Keratinocyte (primary cell): Measurements from ENCODE around the gene STK16. TPM values are rescaled to one million over a fixed set of nuclear protein-coding genes. Genes with fewer than 3 reads are reported as not detected.

Source experiments
- DNase-seq: peaks from one replicate; pipeline ENCODE4 v3.0.0-alpha.2; 2011; ENCODE audit warnings: low read depth, missing footprints, low spot score
- FAIRE-seq: peaks from 2 replicates; lab custom pipeline; 2011; peaks lifted over from hg19 to GRCh38; lab: Jason Lieb, UNC
- H2AFZ ChIP-seq: 2 replicates; pipeline ENCODE4 v1.6.0; 2012; ENCODE audit warnings: low read length, control low read depth, inconsistent platforms; ENCODE audit not compliant: control insufficient read depth
- H3K27ac ChIP-seq: 2 replicates; pipeline ENCODE4 v1.5.1; 2011; ENCODE audit warnings: low read length; ENCODE audit not compliant: control insufficient read depth, insufficient read depth
- H3K27me3 ChIP-seq: 3 replicates; pipeline ENCODE4 v1.6.0; 2011; ENCODE audit warnings: low read length; ENCODE audit not compliant: control insufficient read depth, insufficient read depth; ENCODE audit errors: extremely low read depth
- H3K36me3 ChIP-seq, 2 experiments: 2 replicates in 1 of 2; 3 replicates in 1 of 2; pipeline ENCODE4 v1.5.1; 2011; ENCODE audit warnings: low read length in 2 of 2, mild to moderate bottlenecking in 1 of 2; ENCODE audit not compliant: control insufficient read depth in 2 of 2, insufficient read depth in 2 of 2; ENCODE audit errors: extremely low read depth in 1 of 2
- H3K4me1 ChIP-seq: 3 replicates; pipeline ENCODE4 v1.5.1; 2011; ENCODE audit warnings: low read length; ENCODE audit not compliant: control insufficient read depth, insufficient read depth; ENCODE audit errors: extremely low read depth
- H3K4me2 ChIP-seq: 3 replicates; pipeline ENCODE4 v1.6.0; 2011; ENCODE audit warnings: low read depth, low read length; ENCODE audit not compliant: control insufficient read depth, insufficient read depth; ENCODE audit errors: extremely low read depth
- H3K4me3 ChIP-seq, 3 experiments: fragments of 200-600 bp in 1 of 3; sonication (generic) in 1 of 3; 2 replicates in 2 of 3; 3 replicates in 1 of 3; pipeline ENCODE4 v1.5.1; 2011 to 2016; ENCODE audit warnings: low read length in 3 of 3, mild to moderate bottlenecking in 3 of 3, control low read depth in 2 of 3, inconsistent platforms in 1 of 3, low read depth in 1 of 3, mixed read lengths in 1 of 3, mixed run types in 1 of 3, moderate library complexity in 1 of 3; ENCODE audit not compliant: control insufficient read depth in 2 of 3, insufficient read depth in 2 of 3; ENCODE audit errors: extremely low read depth in 1 of 3
- H3K79me2 ChIP-seq: 2 replicates; pipeline ENCODE4 v1.6.0; 2012; ENCODE audit warnings: low read length; ENCODE audit not compliant: control insufficient read depth, insufficient read depth
- H3K9ac ChIP-seq: 3 replicates; pipeline ENCODE4 v1.6.0; 2011; ENCODE audit warnings: low read length; ENCODE audit not compliant: control insufficient read depth, insufficient read depth; ENCODE audit errors: extremely low read depth
- H3K9me1 ChIP-seq: 3 replicates; pipeline ENCODE4 v1.6.0; 2011; ENCODE audit warnings: low read length; ENCODE audit not compliant: control insufficient read depth, insufficient read depth; ENCODE audit errors: extremely low read depth
- H3K9me3 ChIP-seq: 2 replicates; pipeline ENCODE4 v1.5.1; 2012; ENCODE audit warnings: low read depth, low read length; ENCODE audit not compliant: control insufficient read depth
- H4K20me1 ChIP-seq: 3 replicates; pipeline ENCODE4 v1.6.0; 2011; ENCODE audit warnings: low read length; ENCODE audit not compliant: control insufficient read depth, insufficient read depth; ENCODE audit errors: extremely low read depth
- EZH2 ChIP-seq: IDR thresholded peaks from one replicate; pipeline ENCODE4 v1.6.1; 2012; ENCODE audit warnings: inconsistent platforms, mild to moderate bottlenecking, low read length, moderate library complexity
- dilution Hi-C: fragments of 300-500 bp; cut with MboI; formaldehyde crosslinking; loops from one replicate; pipeline ENCODE4 v1.7.0; 2020; ENCODE audit warnings: low sequenced_read_pairs; ENCODE audit not compliant: extremely low pct_ligation_motif_present
- polyA plus RNA-seq, 5 experiments: library from polyadenylated mRNA; depleted of rRNA in 3 of 5; stranded (reverse) in 3 of 5; stranded (forward) in 1 of 5; unstranded in 1 of 5; fragments of >200 nt; gene quantifications; 1 replicate in 1 of 5; 2 replicates in 3 of 5; 3 replicates in 1 of 5; pipeline versions ENCODE4 v1.2.1 to v1.2.3, GENCODE V29; 2011 to 2012; ENCODE audit warnings: missing spikeins in 2 of 5, low read depth in 1 of 5, low replicate concordance in 1 of 5
- TF ChIP-seq, protein P1 (sequence below), 3 experiments: IDR thresholded peaks in 1 of 3; conservative IDR thresholded peaks in 1 of 3; optimal IDR thresholded peaks in 1 of 3; 2 replicates in 2 of 3; 3 replicates in 1 of 3; pipeline versions ENCODE3 to v1.5.1; 2011; ENCODE audit warnings: low read length in 3 of 3, mild to moderate bottlenecking in 3 of 3, moderate library complexity in 2 of 3, control low read depth in 1 of 3, inconsistent platforms in 1 of 3; ENCODE audit not compliant: insufficient read depth in 2 of 3; ENCODE audit errors: extremely low read depth in 1 of 3

STK16 gene
- polyA plus RNA-seq, 1 donor (not counting 4 experiments of a cell fraction or from before 2014, with no cell fraction given), result 35.8 TPM

DNA sequence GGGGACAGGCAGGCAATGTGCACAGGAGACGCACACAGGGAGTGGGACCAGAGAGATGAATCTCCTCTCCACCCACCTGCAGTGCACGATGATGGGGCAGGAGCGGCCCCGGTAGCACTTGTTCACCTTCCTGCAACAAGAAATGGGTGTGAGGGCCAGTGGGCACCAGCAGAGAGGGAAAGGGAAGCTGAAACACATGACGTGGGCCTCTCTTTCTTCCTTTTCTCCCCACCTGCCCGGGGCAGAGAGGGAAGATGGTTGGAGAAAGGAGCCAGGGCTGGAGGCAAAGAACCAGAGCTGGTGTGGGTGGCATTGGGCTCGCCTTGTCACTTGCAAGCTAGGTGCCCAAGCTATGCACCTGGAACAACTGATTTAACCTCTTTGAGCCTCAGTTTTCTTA lies 46.1 kb downstream of the STK16 start:
- H3K4me3 ChIP-seq, result no peak overlapping the region
- H3K27me3 ChIP-seq, result no peaks in the 10 kb centered on the region
- DNase-seq, result no peak
- H3K4me1 ChIP-seq, result peaks cover 22% of the 10 kb centered on the region
- H3K9me1 ChIP-seq, result no peaks in the 10 kb centered on the region
- TF ChIP-seq EZH2, result no peak
- TF ChIP-seq, protein P1, sequence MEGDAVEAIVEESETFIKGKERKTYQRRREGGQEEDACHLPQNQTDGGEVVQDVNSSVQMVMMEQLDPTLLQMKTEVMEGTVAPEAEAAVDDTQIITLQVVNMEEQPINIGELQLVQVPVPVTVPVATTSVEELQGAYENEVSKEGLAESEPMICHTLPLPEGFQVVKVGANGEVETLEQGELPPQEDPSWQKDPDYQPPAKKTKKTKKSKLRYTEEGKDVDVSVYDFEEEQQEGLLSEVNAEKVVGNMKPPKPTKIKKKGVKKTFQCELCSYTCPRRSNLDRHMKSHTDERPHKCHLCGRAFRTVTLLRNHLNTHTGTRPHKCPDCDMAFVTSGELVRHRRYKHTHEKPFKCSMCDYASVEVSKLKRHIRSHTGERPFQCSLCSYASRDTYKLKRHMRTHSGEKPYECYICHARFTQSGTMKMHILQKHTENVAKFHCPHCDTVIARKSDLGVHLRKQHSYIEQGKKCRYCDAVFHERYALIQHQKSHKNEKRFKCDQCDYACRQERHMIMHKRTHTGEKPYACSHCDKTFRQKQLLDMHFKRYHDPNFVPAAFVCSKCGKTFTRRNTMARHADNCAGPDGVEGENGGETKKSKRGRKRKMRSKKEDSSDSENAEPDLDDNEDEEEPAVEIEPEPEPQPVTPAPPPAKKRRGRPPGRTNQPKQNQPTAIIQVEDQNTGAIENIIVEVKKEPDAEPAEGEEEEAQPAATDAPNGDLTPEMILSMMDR (optimal IDR thresholded peaks at IDR 0.05 in 1 of 3, IDR thresholded peaks at IDR 0.05 in 1 of 3, conservative IDR thresholded peaks at IDR 0.05 in 1 of 3; ENCODE audit: extremely low read depth in 1 of 3, insufficient read depth in 2 of 3, low read length in 3 of 3), result no peak
- H3K4me2 ChIP-seq, result no peak overlapping the region
- H3K27ac ChIP-seq, result no peak overlapping the region
- H3K79me2 ChIP-seq, result no peaks in the 10 kb centered on the region
- H2AFZ ChIP-seq, result no peak overlapping the region
- no peaks in the 10 kb centered on the region for H3K9me3 ChIP-seq
- no peaks in the 10 kb centered on the region for H3K36me3 ChIP-seq
- no peak overlapping the region for H3K9ac ChIP-seq
- dilution Hi-C loops, result no loop called here
- no peaks in the 10 kb centered on the region for H4K20me1 ChIP-seq
- no peak for FAIRE-seq

DNA sequence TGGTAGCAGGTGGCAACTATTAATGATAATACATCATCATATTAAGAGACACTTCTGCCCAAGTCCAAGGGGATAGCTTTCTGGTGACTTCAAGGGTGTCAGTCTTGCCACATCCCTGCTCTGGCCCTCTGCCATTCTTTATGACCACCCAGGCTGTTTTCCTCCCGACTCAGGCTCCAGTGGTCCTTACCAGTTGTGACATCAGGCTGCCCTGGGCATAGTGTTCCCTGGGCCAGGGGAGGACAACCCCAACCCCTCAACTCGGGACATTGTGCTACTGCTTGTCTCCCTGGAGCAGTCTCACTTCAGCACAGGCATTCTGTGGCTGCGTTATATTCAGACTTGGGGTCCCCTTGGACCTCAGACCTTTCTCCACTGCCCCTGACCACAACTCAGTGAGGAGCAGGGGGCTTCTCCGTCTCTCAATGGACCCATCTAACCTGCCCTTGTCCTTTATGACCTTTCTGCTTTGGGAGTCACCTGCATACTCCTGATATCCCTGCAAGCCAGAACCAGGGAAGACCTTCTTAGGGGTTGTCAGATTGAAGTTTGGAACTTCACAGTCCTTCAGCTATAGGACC lies 46.7 kb downstream of the STK16 start:
- no peak overlapping the region for H3K4me3 ChIP-seq
- H3K27ac ChIP-seq, result no peak overlapping the region
- no peaks in the 10 kb centered on the region for H3K9me1 ChIP-seq
- dilution Hi-C loops, result no loop called here
- H3K9me3 ChIP-seq, result no peaks in the 10 kb centered on the region
- no peaks in the 10 kb centered on the region for H3K27me3 ChIP-seq
- no peak overlapping the region for H3K9ac ChIP-seq
- TF ChIP-seq, protein P1 (optimal IDR thresholded peaks at IDR 0.05 in 1 of 3, IDR thresholded peaks at IDR 0.05 in 1 of 3, conservative IDR thresholded peaks at IDR 0.05 in 1 of 3; ENCODE audit: extremely low read depth in 1 of 3, insufficient read depth in 2 of 3, low read length in 3 of 3), result no peak
- TF ChIP-seq EZH2, result no peak
- peaks cover 15% of the 10 kb centered on the region for H3K4me1 ChIP-seq
- H3K36me3 ChIP-seq, result no peaks in the 10 kb centered on the region
- FAIRE-seq, result no peak
- no peak overlapping the region for H2AFZ ChIP-seq
- no peak overlapping the region for H3K4me2 ChIP-seq
- H4K20me1 ChIP-seq, result no peaks in the 10 kb centered on the region
- no peak for DNase-seq
- no peaks in the 10 kb centered on the region for H3K79me2 ChIP-seq
